ENCODE data around the gene ATP4A.

DNA sequence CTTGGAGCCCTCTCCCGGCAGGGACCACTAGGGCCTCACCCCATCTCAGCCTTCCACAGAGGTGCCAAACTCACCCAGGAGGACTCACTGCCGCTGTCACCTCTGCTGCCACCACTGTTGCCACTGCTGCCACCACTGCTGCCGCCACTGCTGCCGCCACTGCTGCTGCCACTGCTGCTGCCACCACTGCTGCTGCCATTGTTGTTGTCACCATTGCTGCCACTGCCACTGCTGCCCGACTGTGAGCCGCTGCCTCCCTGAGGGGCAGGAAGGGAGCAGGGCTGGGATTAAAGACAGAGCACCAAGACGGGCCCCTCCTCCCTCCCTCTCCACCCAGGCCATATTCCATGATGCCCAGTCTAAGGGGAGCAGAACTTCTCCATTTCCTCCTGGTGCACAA, 52.1 kb downstream of the ATP4A start:
- no peak for TF ChIP-seq CTCF (IDR thresholded peaks at IDR 0.05)
- TF ChIP-seq POLR2AphosphoS5 (IDR thresholded peaks at IDR 0.05), result no peak
- TF ChIP-seq POLR2A (IDR thresholded peaks at IDR 0.05), result no peak
